ENCODE measurements around the gene FAM222A.

FAM222A gene

DNA sequence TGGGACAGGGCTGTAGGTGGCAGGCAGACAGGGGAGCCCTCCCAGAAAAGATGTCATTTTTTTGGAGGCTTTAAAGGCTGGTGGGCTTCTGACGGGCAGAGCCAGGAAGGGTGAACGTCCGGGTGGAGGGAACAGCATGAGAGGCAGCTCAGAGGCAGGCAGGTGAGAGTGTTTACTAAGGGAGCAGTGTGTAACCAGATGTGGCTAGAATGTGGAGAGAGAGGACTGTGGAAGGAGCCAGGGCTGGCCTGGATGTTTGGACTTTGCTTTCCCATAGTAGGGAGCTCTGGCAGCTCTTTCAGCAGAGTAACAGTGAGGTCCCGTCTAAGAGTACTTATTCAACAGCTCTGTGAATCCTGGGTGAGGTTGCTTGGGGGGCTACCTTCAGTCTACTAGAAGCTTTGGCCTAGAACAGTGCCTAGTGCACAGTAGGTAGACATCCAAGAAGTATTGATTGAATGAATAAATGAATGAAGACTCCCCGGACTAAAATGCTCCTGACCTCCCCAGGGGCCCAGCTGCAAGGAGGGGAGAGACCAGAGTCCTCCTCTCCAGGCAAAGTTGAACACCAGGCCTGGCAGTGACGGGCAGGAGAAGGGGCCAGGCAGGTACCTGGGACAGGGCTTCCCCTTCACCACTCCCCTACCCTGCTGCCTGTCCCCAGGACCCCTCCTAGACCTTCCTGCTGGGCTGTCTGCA, 8.5 kb downstream of the FAM222A start:
- Histone ChIP-seq H3K9ac (ENCODE audit: insufficient read length, low read depth) (no peak overlapping the region), H3K4me1 (ENCODE audit: insufficient read depth, insufficient read length) (peaks cover 36% of the 10 kb centered on the region), H3K9me3 (ENCODE audit: insufficient read depth, low read length) (no peaks in the 10 kb centered on the region), H3K4me3 (ENCODE audit: insufficient read length, low read depth) (no peak overlapping the region), H3K36me3 (ENCODE audit: insufficient read depth, insufficient read length, low read length) (no peaks in the 10 kb centered on the region), H3K27me3 (ENCODE audit: insufficient read depth, insufficient read length) (no peaks in the 10 kb centered on the region)
- TF ChIP-seq YY1 (IDR thresholded peaks at IDR 0.05; ENCODE audit: insufficient read depth, insufficient read length): no peak
- no peak for TF ChIP-seq SUZ12 (IDR thresholded peaks at IDR 0.05; ENCODE audit: extremely low read depth, insufficient read depth, insufficient read length)
- TF ChIP-seq ZNF274 (IDR thresholded peaks at IDR 0.05; ENCODE audit: low read depth, low read length): no peak
- DNase-seq (ENCODE audit: low read depth, low spot score): no peak

DNA sequence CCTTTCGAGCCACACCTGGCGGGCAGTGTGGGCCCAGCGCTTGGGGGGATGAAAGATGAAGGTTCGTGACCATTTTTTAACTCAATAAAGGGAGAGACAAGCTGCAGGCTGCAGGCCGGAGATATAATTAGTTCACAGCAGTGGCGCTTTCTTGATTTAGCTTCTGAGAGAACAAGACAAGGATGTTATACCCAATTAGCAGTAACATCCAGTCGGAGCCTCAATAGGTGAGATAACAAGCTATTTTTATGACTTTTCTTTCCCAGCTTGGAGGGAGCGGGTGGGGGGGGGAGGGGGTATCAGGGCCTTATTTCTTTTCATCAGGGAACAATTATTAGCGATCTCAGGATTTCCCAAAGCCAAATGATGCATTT, 9.1 kb downstream of the FAM222A start:
- H3K4me1 ChIP-seq (ENCODE audit: insufficient read depth, insufficient read length): peaks cover 36% of the 10 kb centered on the region
- H3K9me3 ChIP-seq (ENCODE audit: insufficient read depth, low read length): no peaks in the 10 kb centered on the region
- no peak for DNase-seq (ENCODE audit: low read depth, low spot score)
- H3K36me3 ChIP-seq (ENCODE audit: insufficient read depth, insufficient read length, low read length): no peaks in the 10 kb centered on the region
- H3K27me3 ChIP-seq (ENCODE audit: insufficient read depth, insufficient read length): no peaks in the 10 kb centered on the region
- H3K9ac ChIP-seq (ENCODE audit: insufficient read length, low read depth): no peak overlapping the region
- TF ChIP-seq ZNF274 (IDR thresholded peaks at IDR 0.05; ENCODE audit: low read depth, low read length): no peak
- TF ChIP-seq SUZ12 (IDR thresholded peaks at IDR 0.05; ENCODE audit: extremely low read depth, insufficient read depth, insufficient read length): no peak
- H3K4me3 ChIP-seq (ENCODE audit: insufficient read length, low read depth): no peak overlapping the region

DNA sequence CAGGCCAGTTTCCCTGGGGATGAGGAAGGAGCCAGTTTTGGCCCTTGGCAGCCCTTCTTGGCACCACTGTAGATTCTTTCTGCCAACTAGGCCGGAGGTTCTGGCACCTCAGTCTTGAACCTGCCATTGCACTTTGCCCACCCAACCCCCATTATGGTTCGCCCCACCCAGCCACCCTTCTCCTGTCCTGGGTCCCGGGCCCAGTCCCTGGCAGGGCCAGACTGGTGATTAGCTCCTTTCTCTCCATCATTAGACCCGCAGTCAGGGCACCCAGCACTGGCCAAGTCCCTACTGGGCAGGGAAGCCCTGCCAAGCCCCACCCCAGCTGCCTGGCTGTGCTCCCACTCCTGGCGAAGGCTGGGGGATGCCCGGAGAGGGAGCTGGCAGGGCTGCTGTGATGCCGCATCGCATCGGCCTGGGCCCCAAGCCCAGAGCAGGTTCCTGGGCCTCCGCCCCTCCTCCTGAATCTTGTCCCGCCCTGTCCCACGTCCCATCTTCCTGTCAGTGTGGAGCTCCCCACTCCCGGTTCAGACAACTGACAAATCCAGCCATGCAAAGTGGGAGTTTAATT, 9.8 kb downstream of the FAM222A start:
- Histone ChIP-seq H3K4me1 (ENCODE audit: insufficient read depth, insufficient read length) (peaks cover 34% of the 10 kb centered on the region), H3K4me3 (ENCODE audit: insufficient read length, low read depth) (no peak overlapping the region), H3K36me3 (ENCODE audit: insufficient read depth, insufficient read length, low read length) (no peaks in the 10 kb centered on the region), H3K9ac (ENCODE audit: insufficient read length, low read depth) (no peak overlapping the region), H3K27me3 (ENCODE audit: insufficient read depth, insufficient read length) (no peaks in the 10 kb centered on the region), H3K9me3 (ENCODE audit: insufficient read depth, low read length) (no peaks in the 10 kb centered on the region)
- no peak for TF ChIP-seq SUZ12 (IDR thresholded peaks at IDR 0.05; ENCODE audit: extremely low read depth, insufficient read depth, insufficient read length)
- no peak for TF ChIP-seq YY1 (IDR thresholded peaks at IDR 0.05; ENCODE audit: insufficient read depth, insufficient read length)
- no peak for TF ChIP-seq ZNF274 (IDR thresholded peaks at IDR 0.05; ENCODE audit: low read depth, low read length)
- no peak for DNase-seq (ENCODE audit: low read depth, low spot score)

DNA sequence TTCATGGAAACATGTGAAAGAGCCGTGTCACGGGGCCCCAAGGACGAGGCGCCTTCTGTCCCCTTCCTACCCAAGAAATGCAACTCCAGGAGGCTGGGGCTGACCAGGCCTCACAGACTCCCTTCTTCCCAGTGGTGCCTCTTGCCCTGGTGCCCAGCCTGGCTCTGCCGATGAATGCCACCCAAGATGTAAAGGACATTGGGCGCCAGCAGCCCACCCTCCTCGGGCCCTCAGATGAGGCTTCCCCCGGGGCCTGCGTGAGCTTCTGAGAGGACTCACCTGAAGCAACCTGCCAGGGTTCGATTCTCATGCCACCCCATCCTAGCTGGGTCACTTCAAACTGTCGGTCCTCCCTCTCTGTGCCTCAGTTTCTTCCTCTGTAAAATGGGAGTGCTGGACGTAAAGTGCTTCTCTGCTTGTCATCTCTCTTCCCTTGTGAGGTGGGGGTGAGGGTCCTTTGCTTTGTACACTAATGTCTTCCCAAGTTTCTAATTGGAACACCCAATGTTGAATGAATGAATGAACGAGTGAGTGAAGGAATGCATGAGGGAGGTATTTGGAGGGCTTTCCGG, 10.8 kb downstream of the FAM222A start:
- no peaks in the 10 kb centered on the region for H3K9me3 ChIP-seq (ENCODE audit: insufficient read depth, low read length)
- TF ChIP-seq YY1 (IDR thresholded peaks at IDR 0.05; ENCODE audit: insufficient read depth, insufficient read length) (no peak), SUZ12 (IDR thresholded peaks at IDR 0.05; ENCODE audit: extremely low read depth, insufficient read depth, insufficient read length) (no peak), ZNF274 (IDR thresholded peaks at IDR 0.05; ENCODE audit: low read depth, low read length) (no peak)
- H3K27me3 ChIP-seq (ENCODE audit: insufficient read depth, insufficient read length): no peaks in the 10 kb centered on the region
- H3K4me3 ChIP-seq (ENCODE audit: insufficient read length, low read depth): no peak overlapping the region
- no peak overlapping the region for H3K9ac ChIP-seq (ENCODE audit: insufficient read length, low read depth)
- no peaks in the 10 kb centered on the region for H3K36me3 ChIP-seq (ENCODE audit: insufficient read depth, insufficient read length, low read length)
- peaks cover 28% of the 10 kb centered on the region for H3K4me1 ChIP-seq (ENCODE audit: insufficient read depth, insufficient read length)
- DNase-seq (ENCODE audit: low read depth, low spot score): no peak

DNA sequence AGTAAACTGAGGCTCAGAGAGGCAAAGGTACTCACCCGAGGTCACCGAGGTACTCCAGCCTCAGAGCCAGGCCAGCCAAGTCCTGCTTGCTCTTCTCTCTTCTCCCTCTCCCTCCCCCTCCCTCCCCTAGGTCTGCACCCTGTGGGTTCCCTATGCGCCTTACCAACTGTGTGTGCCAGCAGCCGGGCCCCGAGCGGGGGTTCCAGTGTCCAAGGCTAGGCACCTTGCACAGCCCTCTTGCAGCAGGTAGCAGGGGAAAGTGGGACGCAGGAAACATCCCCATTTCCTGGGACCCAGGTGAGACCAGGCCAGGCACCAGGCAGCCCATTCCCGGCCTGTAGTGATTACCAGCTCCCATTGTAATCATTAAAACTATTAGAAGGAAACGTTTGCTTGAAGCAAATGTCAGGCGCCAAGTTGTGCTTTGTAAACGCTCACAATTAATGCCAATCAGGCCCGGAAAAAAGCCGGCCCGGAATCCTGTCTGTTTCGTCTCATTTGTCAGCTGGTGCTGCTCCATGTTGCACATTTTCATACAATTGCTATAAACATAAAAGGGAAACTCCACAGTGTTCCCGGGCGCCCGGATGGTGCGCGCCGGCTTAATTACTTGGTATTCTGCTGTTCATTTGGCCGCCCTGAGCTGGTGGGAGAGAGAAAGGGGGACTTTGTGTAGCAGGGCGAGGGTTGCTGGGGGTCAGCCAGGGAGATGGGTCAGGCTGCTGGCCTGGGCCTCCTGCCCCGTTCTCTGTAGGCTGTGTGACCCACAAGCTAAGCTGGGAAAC, 11.9 kb downstream of the FAM222A start:
- H3K9ac ChIP-seq (ENCODE audit: insufficient read length, low read depth): no peak overlapping the region
- no peak overlapping the region for H3K4me3 ChIP-seq (ENCODE audit: insufficient read length, low read depth)
- TF ChIP-seq SUZ12 (IDR thresholded peaks at IDR 0.05; ENCODE audit: extremely low read depth, insufficient read depth, insufficient read length) (no peak), YY1 (IDR thresholded peaks at IDR 0.05; ENCODE audit: insufficient read depth, insufficient read length) (no peak), ZNF274 (IDR thresholded peaks at IDR 0.05; ENCODE audit: low read depth, low read length) (no peak)
- H3K27me3 ChIP-seq (ENCODE audit: insufficient read depth, insufficient read length): no peaks in the 10 kb centered on the region
- DNase-seq (ENCODE audit: low read depth, low spot score): no peak
- no peaks in the 10 kb centered on the region for H3K36me3 ChIP-seq (ENCODE audit: insufficient read depth, insufficient read length, low read length)
- peaks cover 19% of the 10 kb centered on the region for H3K4me1 ChIP-seq (ENCODE audit: insufficient read depth, insufficient read length)
- H3K9me3 ChIP-seq (ENCODE audit: insufficient read depth, low read length): no peaks in the 10 kb centered on the region

DNA sequence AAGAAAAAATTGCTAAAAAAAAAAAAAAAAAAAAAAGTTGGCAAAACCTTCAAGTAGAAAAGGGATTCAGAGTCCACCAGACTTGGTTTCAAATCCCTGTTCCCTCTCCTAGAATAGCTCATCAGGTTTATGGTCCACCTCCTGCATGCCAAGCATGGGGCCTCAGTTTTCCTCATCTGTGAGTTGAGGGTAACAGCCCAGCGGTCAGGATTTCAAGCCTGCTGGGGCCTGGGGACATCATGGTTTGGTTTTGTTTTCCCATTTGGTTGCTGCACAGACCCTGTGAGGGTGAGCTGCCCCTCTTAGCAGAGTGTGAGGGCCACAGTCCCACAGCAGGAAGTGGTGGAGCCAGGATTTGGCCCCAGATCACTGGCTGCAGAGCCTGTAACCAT, 12.5 kb downstream of the FAM222A start:
- Histone ChIP-seq H3K4me1 (ENCODE audit: insufficient read depth, insufficient read length) (peaks cover 17% of the 10 kb centered on the region), H3K36me3 (ENCODE audit: insufficient read depth, insufficient read length, low read length) (no peaks in the 10 kb centered on the region), H3K9ac (ENCODE audit: insufficient read length, low read depth) (no peak overlapping the region), H3K27me3 (ENCODE audit: insufficient read depth, insufficient read length) (no peaks in the 10 kb centered on the region), H3K4me3 (ENCODE audit: insufficient read length, low read depth) (no peak overlapping the region), H3K9me3 (ENCODE audit: insufficient read depth, low read length) (no peaks in the 10 kb centered on the region)
- no peak for DNase-seq (ENCODE audit: low read depth, low spot score)
- TF ChIP-seq ZNF274 (IDR thresholded peaks at IDR 0.05; ENCODE audit: low read depth, low read length) (no peak), YY1 (IDR thresholded peaks at IDR 0.05; ENCODE audit: insufficient read depth, insufficient read length) (no peak), SUZ12 (IDR thresholded peaks at IDR 0.05; ENCODE audit: extremely low read depth, insufficient read depth, insufficient read length) (no peak)

DNA sequence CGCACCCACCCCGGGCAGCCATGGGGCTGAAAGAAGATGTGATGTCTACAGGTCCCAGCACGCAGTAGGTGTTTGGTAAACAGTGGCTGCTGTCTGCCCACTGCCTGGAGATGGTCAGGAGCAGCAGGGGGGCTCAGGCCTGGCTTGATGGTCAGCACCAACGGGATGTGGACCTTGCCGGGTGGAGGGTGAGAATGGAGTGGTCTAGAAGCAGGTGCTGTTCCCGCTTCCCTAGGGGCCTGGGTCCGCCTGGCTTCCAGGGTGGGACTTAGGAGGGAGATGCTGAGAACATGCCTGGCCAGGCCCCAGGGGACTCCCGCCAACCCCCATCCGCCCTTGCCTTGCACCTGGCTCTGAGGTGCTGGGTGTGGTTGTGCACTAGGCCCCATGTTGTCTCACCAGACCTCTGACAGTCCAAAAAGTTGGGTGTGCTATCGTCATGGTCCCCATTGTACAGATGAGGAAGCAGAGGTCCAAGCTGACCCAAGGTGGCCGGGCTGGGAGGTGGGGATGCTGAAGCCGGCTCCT, 12.9 kb downstream of the FAM222A start:
- peaks cover 17% of the 10 kb centered on the region for H3K4me1 ChIP-seq (ENCODE audit: insufficient read depth, insufficient read length)
- no peak overlapping the region for H3K4me3 ChIP-seq (ENCODE audit: insufficient read length, low read depth)

More for the DNA sequence above, 12.9 kb downstream of the FAM222A start:
- no peaks in the 10 kb centered on the region for H3K27me3 ChIP-seq (ENCODE audit: insufficient read depth, insufficient read length)
- no peak overlapping the region for H3K9ac ChIP-seq (ENCODE audit: insufficient read length, low read depth)
- H3K9me3 ChIP-seq (ENCODE audit: insufficient read depth, low read length): no peaks in the 10 kb centered on the region
- no peak for DNase-seq (ENCODE audit: low read depth, low spot score)
- H3K36me3 ChIP-seq (ENCODE audit: insufficient read depth, insufficient read length, low read length): no peaks in the 10 kb centered on the region
- TF ChIP-seq YY1 (IDR thresholded peaks at IDR 0.05; ENCODE audit: insufficient read depth, insufficient read length) (no peak), SUZ12 (IDR thresholded peaks at IDR 0.05; ENCODE audit: extremely low read depth, insufficient read depth, insufficient read length) (no peak), ZNF274 (IDR thresholded peaks at IDR 0.05; ENCODE audit: low read depth, low read length) (no peak)

All from NT2/D1 (cell line).